ENCODE results near the gene CANT1. TPM values are rescaled to one million over a fixed set of nuclear protein-coding genes. Genes with fewer than 3 reads are reported as not detected.
A peak's percentile ranks its signal among the peaks of the same experiment; 100 is the strongest.

The CANT1 gene
- total RNA-seq, 4 donors from 2014 or later, result 17.5 to 38.3 (median 26.6) TPM

GRCh38 chr17:78992542-78993212 lies 16.9 kb downstream of the CANT1 start:
- intact Hi-C loops (cut with DNase I; ENCODE audit: low total_unique reads) (no loop called here), in situ Hi-C loops (cut with MboI; ENCODE audit: low sequenced_read_pairs in 4 of 4) (no loop called here)
- TF ChIP-seq, protein P1, sequence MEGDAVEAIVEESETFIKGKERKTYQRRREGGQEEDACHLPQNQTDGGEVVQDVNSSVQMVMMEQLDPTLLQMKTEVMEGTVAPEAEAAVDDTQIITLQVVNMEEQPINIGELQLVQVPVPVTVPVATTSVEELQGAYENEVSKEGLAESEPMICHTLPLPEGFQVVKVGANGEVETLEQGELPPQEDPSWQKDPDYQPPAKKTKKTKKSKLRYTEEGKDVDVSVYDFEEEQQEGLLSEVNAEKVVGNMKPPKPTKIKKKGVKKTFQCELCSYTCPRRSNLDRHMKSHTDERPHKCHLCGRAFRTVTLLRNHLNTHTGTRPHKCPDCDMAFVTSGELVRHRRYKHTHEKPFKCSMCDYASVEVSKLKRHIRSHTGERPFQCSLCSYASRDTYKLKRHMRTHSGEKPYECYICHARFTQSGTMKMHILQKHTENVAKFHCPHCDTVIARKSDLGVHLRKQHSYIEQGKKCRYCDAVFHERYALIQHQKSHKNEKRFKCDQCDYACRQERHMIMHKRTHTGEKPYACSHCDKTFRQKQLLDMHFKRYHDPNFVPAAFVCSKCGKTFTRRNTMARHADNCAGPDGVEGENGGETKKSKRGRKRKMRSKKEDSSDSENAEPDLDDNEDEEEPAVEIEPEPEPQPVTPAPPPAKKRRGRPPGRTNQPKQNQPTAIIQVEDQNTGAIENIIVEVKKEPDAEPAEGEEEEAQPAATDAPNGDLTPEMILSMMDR (IDR thresholded peaks at IDR 0.05 in 4 of 5, conservative IDR thresholded peaks at IDR 0.05 in 1 of 5), result no peak
- no peak for TF ChIP-seq POLR2A (IDR thresholded peaks at IDR 0.05)
- no peak overlapping the region for H3K27ac ChIP-seq
- H3K4me3 ChIP-seq, result no peak overlapping the region
- H3K36me3 ChIP-seq, result peaks cover 0 to 38% of the 10 kb centered on the region in 2 donors
- ATAC-seq (no peak), DNase-seq (peak in 1 of 2 donors; percentile 5)
- peaks cover 14 to 19% of the 10 kb centered on the region in 2 donors for H3K4me1 ChIP-seq
- H3K27me3 ChIP-seq, result no peaks in the 10 kb centered on the region
- no peaks in the 10 kb centered on the region for H3K9me3 ChIP-seq

DNA sequence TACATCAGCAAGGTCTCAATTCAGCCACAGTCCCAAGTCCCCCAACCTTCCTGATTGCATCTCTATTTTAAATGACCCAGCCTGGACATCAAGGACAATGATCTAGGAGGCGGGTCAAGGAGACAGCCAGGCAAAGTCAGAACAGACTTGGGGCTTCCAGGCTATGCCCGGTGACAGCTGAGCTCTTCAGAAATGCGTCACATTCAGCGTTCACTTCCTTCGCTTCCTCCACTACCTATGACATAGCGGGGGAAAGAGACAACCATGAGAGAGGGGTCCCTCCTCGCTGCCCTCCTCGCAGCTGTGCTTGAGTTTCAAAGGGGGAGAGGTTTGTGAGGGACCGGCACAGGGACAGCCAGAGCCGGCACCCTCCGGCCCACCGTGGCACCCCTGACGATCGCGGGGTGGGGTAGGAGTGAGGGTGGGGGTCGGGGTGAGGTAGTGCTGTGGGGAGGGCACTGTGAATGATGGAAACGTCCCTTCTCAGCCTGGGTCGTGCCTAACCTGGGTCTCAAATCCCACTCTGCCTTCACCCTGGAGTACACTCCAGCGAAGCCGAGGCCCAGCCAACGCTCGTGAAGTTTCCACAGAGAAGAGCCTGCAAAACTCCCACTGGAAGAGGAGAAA lies 17.5 kb downstream of the CANT1 start:
- Histone ChIP-seq H3K4me3 (no peak overlapping the region), H3K27me3 (no peaks in the 10 kb centered on the region), H3K9me3 (no peaks in the 10 kb centered on the region), H3K36me3 (peaks cover 0 to 33% of the 10 kb centered on the region in 2 donors), H3K4me1 (peaks cover 17 to 22% of the 10 kb centered on the region in 2 donors), H3K27ac (no peak overlapping the region)
- DNase-seq (peak in 1 of 2 donors; percentile 4), ATAC-seq (no peak)
- intact Hi-C loops (cut with DNase I; ENCODE audit: low total_unique reads), result no loop called here
- in situ Hi-C loops (cut with MboI; ENCODE audit: low sequenced_read_pairs in 4 of 4), result no loop called here
- TF ChIP-seq, protein P1 (IDR thresholded peaks at IDR 0.05 in 4 of 5, conservative IDR thresholded peaks at IDR 0.05 in 1 of 5), result no peak
- no peak for TF ChIP-seq POLR2A (IDR thresholded peaks at IDR 0.05)

DNA sequence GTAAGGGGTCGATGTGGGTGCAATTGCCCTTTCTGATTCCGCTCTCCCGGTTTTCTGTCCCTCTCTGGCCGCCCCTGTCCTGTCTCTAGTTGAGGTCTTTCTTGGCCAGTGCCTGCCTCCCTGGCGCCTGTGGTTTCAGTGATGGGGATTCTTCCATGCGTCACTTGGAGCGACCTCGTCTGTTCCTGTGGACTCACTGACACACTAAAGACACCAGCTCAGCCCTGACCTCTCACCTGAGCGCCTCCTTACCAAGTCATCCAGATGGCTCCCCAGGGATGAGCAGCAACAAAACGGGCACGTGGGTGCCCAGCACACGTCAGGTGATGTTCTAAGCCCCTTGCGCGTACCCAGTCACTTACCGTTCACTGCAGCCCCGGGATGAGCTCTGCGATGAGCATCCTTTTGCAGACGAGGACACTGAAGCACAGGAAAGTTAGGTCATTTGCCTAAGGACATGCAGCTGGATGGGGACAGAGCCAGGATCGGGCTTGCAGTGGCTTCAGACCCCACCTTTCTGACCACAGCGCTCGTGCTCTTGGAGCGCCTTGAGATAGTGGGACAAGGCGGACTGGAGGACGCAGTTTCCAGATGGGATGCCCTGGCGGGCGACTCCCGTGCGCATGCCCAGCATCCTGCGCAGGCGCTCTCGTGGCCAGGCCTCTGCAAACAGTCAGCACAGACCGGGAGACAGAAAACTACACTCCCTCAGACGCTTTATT lies 18.4 kb downstream of the CANT1 start:
- peaks cover 13 to 22% of the 10 kb centered on the region in 2 donors for H3K4me1 ChIP-seq
- H3K4me3 ChIP-seq, result no peak overlapping the region
- H3K27ac ChIP-seq, result peak overlapping the region in 3 of 4 donors; percentile 5 to 51 (median 20)
- H3K9me3 ChIP-seq, result no peaks in the 10 kb centered on the region
- TF ChIP-seq POLR2A (IDR thresholded peaks at IDR 0.05), result no peak
- TF ChIP-seq, protein P1 (IDR thresholded peaks at IDR 0.05 in 4 of 5, conservative IDR thresholded peaks at IDR 0.05 in 1 of 5), result no peak
- H3K27me3 ChIP-seq, result no peaks in the 10 kb centered on the region
- in situ Hi-C loops (cut with MboI; ENCODE audit: low sequenced_read_pairs in 4 of 4) (no loop called here), intact Hi-C loops (cut with DNase I; ENCODE audit: low total_unique reads) (no loop called here)
- peaks cover 0 to 27% of the 10 kb centered on the region in 2 donors for H3K36me3 ChIP-seq
- DNase-seq, result no peak
- no peak for ATAC-seq

GRCh38 chr17:78990349-78991016 lies 19.1 kb downstream of the CANT1 start:
- H3K27ac ChIP-seq, result peak overlapping the region in 3 of 4 donors; percentile 5 to 51 (median 20)
- no peaks in the 10 kb centered on the region for H3K27me3 ChIP-seq
- intact Hi-C loops (cut with DNase I; ENCODE audit: low total_unique reads) (no loop called here), in situ Hi-C loops (cut with MboI; ENCODE audit: low sequenced_read_pairs in 4 of 4) (no loop called here)
- peaks cover 0 to 27% of the 10 kb centered on the region in 2 donors for H3K36me3 ChIP-seq
- ATAC-seq (no peak), DNase-seq (no peak)
- H3K4me3 ChIP-seq, result no peak overlapping the region
- TF ChIP-seq, protein P1 (IDR thresholded peaks at IDR 0.05 in 4 of 5, conservative IDR thresholded peaks at IDR 0.05 in 1 of 5), result no peak
- TF ChIP-seq POLR2A (IDR thresholded peaks at IDR 0.05), result no peak
- peaks cover 6 to 22% of the 10 kb centered on the region in 2 donors for H3K4me1 ChIP-seq
- no peaks in the 10 kb centered on the region for H3K9me3 ChIP-seq
